Gastroesophageal sphincter (tissue), 4 donors: ENCODE data around the gene AQP10. TPM values are rescaled to one million over a fixed set of nuclear protein-coding genes. Genes with fewer than 3 reads are reported as not detected.
"Not testable (repeated sequence)": the region's sequence is repeated elsewhere in the genome, so short reads cannot be mapped to it uniquely, and the experiment has no call there.

ENCODE experiments used
- ATAC-seq: fragments of 150-250 bp; one replicate; pipeline ENCODE4 v1.9.1; 2016; ENCODE audit warnings: mild to moderate bottlenecking, moderate library complexity
- H3K27ac ChIP-seq, 4 donors: fragments of 200-600 bp; sonication (generic) in 3 of 4; 1 replicate in 3 of 4; 2 replicates in 1 of 4; pipeline ENCODE4 v1.5.1; 2016 to 2019
- H3K27me3 ChIP-seq: fragments of 200-600 bp; sonication (generic); one replicate; pipeline ENCODE4 v1.5.1; 2019
- H3K36me3 ChIP-seq, 2 donors: fragments of 200-600 bp; sonication (generic); one replicate each; pipeline ENCODE4 v1.5.1; 2019; ENCODE audit warnings: control low read depth in 1 of 2
- H3K4me1 ChIP-seq, 3 donors: fragments of 200-600 bp; sonication (generic); 1 replicate in 2 of 3; 2 replicates in 1 of 3; pipeline ENCODE4 v1.5.1; 2016 to 2019; ENCODE audit warnings: control low read depth in 2 of 3
- H3K4me3 ChIP-seq, 2 donors: fragments of 200-600 bp; sonication (generic); one replicate each; pipeline ENCODE4 v1.5.1; 2019; ENCODE audit warnings: mild to moderate bottlenecking in 1 of 2, moderate library complexity in 1 of 2
- H3K9me3 ChIP-seq, 3 donors: fragments of 200-600 bp; sonication (generic); one replicate each; pipeline ENCODE4 v1.5.1; 2017 to 2019; ENCODE audit warnings: control low read depth in 2 of 3
- CTCF ChIP-seq, 4 experiments: fragments of 200-600 bp in 2 of 4; fragments of 450-650 bp in 2 of 4; sonication (generic) in 1 of 4; IDR thresholded peaks; one replicate each; pipeline ENCODE4 v1.5.1; 2017 to 2019; ENCODE audit warnings: antibody characterized with exemption in 4 of 4, mild to moderate bottlenecking in 2 of 4, moderate library complexity in 2 of 4
- EP300 ChIP-seq: sonication (generic); formaldehyde crosslinking; IDR thresholded peaks from one replicate; pipeline ENCODE4 v1.6.1; 2017; ENCODE audit warnings: antibody characterized with exemption, mild to moderate bottlenecking
- POLR2A ChIP-seq, 2 donors: fragments of 450-650 bp; IDR thresholded peaks; one replicate each; pipeline ENCODE4 v1.6.1; 2017; ENCODE audit warnings: antibody characterized with exemption in 2 of 2, mild to moderate bottlenecking in 2 of 2, moderate library complexity in 1 of 2
- POLR2AphosphoS5 ChIP-seq: sonication (generic); formaldehyde crosslinking; IDR thresholded peaks from one replicate; pipeline ENCODE4 v1.6.1; 2017; ENCODE audit warnings: antibody characterized with exemption
- WGBS, 2 donors: methylation state at CpG; one replicate each; pipeline ENCODE4 v1.1.5; 2018; ENCODE audit warnings: low coverage in 1 of 2; 5-methylcytosine and 5-hydroxymethylcytosine counted together
- total RNA-seq, 4 donors: library from RNA; depleted of rRNA; stranded (reverse); fragments of >200 nt; gene quantifications; one replicate each; pipeline ENCODE4 v1.1.0, GENCODE V29; 2016

Gene AQP10
- total RNA-seq, 4 donors from 2014 or later, result 0.12 to 1.1 TPM; not detected in 2

- WGBS, 2 donors, result 79 to 93% methylated on average over 1 of the region's 1 CpG
- no peak for ATAC-seq
- Histone ChIP-seq H3K27ac (no peak overlapping the region), H3K27me3 (no peaks in the 10 kb centered on the region), H3K36me3 (no peaks in the 10 kb centered on the region), H3K9me3 (no peaks in the 10 kb centered on the region), H3K4me3 (no peak overlapping the region), H3K4me1 (no peaks in the 10 kb centered on the region)
- no peak for TF ChIP-seq POLR2AphosphoS5
- no peak for TF ChIP-seq CTCF (IDR thresholded peaks at IDR 0.05)
- no peak for TF ChIP-seq EP300
- no peak for TF ChIP-seq POLR2A (IDR thresholded peaks at IDR 0.05)
Observed at GRCh38 chr1:154316704-154317103, 4.2 kb upstream of the AQP10 start.

- no peak overlapping the region for H3K4me3 ChIP-seq
- TF ChIP-seq CTCF (IDR thresholded peaks at IDR 0.05), result no peak
- TF ChIP-seq POLR2A (IDR thresholded peaks at IDR 0.05), result no peak
- TF ChIP-seq EP300, result no peak
- no peak for TF ChIP-seq POLR2AphosphoS5
- no peak for ATAC-seq
- WGBS, 2 donors, result 66 to 67% methylated on average over 4 of the region's 4 CpGs
- no peaks in the 10 kb centered on the region for H3K4me1 ChIP-seq
- no peaks in the 10 kb centered on the region for H3K36me3 ChIP-seq
- no peaks in the 10 kb centered on the region for H3K27me3 ChIP-seq
- no peak overlapping the region for H3K27ac ChIP-seq
- H3K9me3 ChIP-seq, result no peaks in the 10 kb centered on the region
Observed at GRCh38 chr1:154318386-154318785, 2.5 kb upstream of the AQP10 start.

DNA sequence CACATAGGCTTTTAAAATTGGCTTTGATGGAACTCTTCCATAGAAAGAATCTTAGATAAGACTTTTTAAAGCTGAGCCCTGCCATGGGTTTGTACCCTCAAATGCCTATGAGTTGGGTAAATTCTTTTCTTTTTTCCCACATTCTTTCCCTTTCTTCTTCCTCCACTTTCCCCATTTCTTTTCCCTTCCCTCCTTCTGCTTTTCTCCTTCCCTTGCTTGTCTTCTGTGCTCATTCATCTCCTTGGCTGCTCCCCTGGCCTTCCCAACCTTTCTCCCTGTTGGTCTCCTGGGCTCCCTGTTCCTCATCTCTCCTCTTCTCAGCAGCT is 679 bp downstream of the AQP10 start:
- H3K27ac ChIP-seq, H3K27me3 ChIP-seq, ATAC-seq, H3K36me3 ChIP-seq, H3K4me3 ChIP-seq, H3K9me3 ChIP-seq: not testable (repeated sequence)
- peaks cover 0 to 18% (median 4%) of the 10 kb centered on the region in 3 donors for H3K4me1 ChIP-seq

DNA sequence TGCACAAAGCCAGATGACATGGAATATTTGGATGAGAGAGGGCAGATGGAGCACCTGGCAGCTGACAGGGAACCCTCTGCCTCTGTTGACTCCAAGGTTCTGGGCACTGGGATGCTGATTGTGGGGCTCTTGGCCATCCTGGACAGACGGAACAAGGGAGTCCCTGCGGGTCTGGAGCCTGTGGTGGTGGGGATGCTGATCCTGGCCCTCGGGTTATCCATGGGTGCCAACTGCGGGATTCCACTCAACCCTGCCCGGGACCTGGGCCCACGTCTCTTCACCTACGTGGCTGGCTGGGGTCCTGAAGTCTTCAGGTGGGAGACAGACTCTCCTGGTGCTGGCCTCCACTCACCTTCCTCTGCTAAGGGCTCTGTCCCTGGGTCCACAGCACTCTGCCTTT is 2.6 kb downstream of the AQP10 start:
- TF ChIP-seq EP300, result no peak
- no peak for TF ChIP-seq POLR2AphosphoS5
- no peak for TF ChIP-seq CTCF (IDR thresholded peaks at IDR 0.05)
- TF ChIP-seq POLR2A (IDR thresholded peaks at IDR 0.05), result no peak
- no peak overlapping the region for H3K27ac ChIP-seq
- no peaks in the 10 kb centered on the region for H3K36me3 ChIP-seq
- peaks cover 6 to 37% (median 18%) of the 10 kb centered on the region in 3 donors for H3K4me1 ChIP-seq
- 70% methylated on average over 3 of the region's 7 CpGs; no CpG with 5 or more reads in 1 of the 2 donors for WGBS, 2 donors
- no peaks in the 10 kb centered on the region for H3K9me3 ChIP-seq
- no peaks in the 10 kb centered on the region for H3K27me3 ChIP-seq
- no peak overlapping the region for H3K4me3 ChIP-seq
- no peak for ATAC-seq

GRCh38 chr1:154324241-154324640 is 3.3 kb downstream of the AQP10 start:
- Histone ChIP-seq H3K27me3 (no peaks in the 10 kb centered on the region), H3K4me1 (peaks cover 6 to 43% (median 22%) of the 10 kb centered on the region in 3 donors), H3K36me3 (no peaks in the 10 kb centered on the region), H3K9me3 (no peaks in the 10 kb centered on the region), H3K27ac (peak overlapping the region in 3 of 4 donors; percentile 93 to 100 (median 98)), H3K4me3 (peak overlapping the region in 1 of 2 donors; percentile 99)
- TF ChIP-seq EP300, result no peak
- no peak for TF ChIP-seq POLR2A (IDR thresholded peaks at IDR 0.05)
- no peak for TF ChIP-seq POLR2AphosphoS5
- no peak for TF ChIP-seq CTCF (IDR thresholded peaks at IDR 0.05)
- no peak for ATAC-seq
- 67% methylated on average over 1 of the region's 2 CpGs; no CpG with 5 or more reads in 1 of the 2 donors for WGBS, 2 donors
